Astrocyte of the spinal cord (primary cell): ENCODE data around the gene CP.

ENCODE experiments used
- DNase-seq: peaks from one replicate; pipeline ENCODE4 v3.0.0; 2011; ENCODE audit warnings: low read depth, low spot score
- H3K4me3 ChIP-seq: 2 replicates; pipeline ENCODE4 v1.5.1; 2011; ENCODE audit warnings: low read depth, mild to moderate bottlenecking, low read length, moderate library complexity
- in situ Hi-C: cut with HindIII; loops from 2 replicates; pipeline ENCODE4 v1.10.0; 2017; ENCODE audit warnings: low sequenced_read_pairs
- TF ChIP-seq, protein P1 (sequence below): IDR thresholded peaks from 2 replicates; pipeline ENCODE4 v1.5.1; 2012; ENCODE audit warnings: low read depth, mild to moderate bottlenecking, low read length, inconsistent platforms

Gene CP

DNA sequence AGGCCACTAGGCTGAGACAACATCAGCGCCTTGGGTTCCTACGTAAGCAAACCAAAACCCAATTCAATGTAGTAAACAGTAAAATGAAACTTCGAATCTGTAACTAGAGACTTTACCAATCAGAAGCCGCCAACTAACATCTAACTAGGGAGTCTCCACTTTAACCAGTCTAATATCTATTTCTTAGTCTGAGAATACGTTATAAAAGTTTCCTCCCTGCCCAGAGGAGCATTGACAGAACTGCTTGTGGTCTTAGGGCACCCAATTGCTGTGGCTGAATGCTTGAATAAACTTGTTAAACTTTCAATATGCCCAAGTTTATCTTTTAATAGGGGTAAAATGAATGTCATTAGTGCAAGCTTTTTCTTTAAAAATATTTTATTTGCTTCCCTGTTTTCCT lies 4.3 kb downstream of the CP start:
- H3K4me3 ChIP-seq, result no peak overlapping the region
- no peak for DNase-seq
- in situ Hi-C loops, result no loop called here
- TF ChIP-seq, protein P1, sequence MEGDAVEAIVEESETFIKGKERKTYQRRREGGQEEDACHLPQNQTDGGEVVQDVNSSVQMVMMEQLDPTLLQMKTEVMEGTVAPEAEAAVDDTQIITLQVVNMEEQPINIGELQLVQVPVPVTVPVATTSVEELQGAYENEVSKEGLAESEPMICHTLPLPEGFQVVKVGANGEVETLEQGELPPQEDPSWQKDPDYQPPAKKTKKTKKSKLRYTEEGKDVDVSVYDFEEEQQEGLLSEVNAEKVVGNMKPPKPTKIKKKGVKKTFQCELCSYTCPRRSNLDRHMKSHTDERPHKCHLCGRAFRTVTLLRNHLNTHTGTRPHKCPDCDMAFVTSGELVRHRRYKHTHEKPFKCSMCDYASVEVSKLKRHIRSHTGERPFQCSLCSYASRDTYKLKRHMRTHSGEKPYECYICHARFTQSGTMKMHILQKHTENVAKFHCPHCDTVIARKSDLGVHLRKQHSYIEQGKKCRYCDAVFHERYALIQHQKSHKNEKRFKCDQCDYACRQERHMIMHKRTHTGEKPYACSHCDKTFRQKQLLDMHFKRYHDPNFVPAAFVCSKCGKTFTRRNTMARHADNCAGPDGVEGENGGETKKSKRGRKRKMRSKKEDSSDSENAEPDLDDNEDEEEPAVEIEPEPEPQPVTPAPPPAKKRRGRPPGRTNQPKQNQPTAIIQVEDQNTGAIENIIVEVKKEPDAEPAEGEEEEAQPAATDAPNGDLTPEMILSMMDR, result no peak

GRCh38 chr3:149216193-149216869 lies 5.3 kb downstream of the CP start:
- in situ Hi-C loops, result no loop called here
- TF ChIP-seq, protein P1, result no peak
- no peak for DNase-seq
- H3K4me3 ChIP-seq, result no peak overlapping the region

- in situ Hi-C loops, result no loop called here
- TF ChIP-seq, protein P1, result no peak
- no peak for DNase-seq
- H3K4me3 ChIP-seq, result no peak overlapping the region
Observed at GRCh38 chr3:149215515-149215914, 6.1 kb downstream of the CP start.

DNA sequence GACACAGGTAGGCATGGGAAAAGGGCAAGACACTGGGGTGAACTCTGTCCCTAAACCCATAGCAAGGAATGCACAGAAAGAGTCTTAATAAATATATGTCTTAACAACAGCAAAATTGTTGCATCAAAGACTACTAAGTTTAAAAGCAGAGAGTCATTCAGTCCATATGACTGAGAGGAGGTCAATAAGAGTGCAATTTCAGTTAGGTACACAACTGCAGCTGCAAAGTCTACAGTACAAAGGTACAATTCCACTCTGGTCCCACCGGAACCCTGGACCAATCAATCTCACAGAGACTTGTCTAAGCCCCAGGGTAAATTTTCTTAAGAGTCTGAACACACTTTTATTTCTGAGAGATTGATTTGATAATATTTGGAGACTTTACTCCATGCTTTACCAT lies 6.9 kb downstream of the CP start:
- TF ChIP-seq, protein P1, result no peak
- DNase-seq, result no peak
- in situ Hi-C loops, result no loop called here
- no peak overlapping the region for H3K4me3 ChIP-seq

DNA sequence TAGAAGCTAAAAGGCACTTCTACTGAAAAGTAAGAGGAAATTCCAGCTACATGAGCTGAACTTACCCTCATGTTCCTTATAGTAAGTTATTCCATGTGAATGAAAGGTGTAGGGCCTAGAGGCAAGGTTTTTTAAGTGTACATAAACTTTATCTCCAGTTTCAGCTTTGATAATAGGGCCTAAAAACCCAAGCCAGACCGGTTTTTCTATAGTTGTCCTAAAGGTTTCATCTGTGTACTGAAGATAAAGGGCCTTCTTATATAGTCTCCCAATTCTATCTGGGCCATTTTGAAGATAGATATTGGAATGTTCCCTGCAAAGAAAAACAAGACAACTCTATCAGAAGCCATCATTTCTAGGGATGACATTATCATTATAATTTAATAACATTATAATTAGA lies 9.2 kb downstream of the CP start:
- in situ Hi-C loops, result no loop called here
- DNase-seq, result no peak
- TF ChIP-seq, protein P1, result no peak
- H3K4me3 ChIP-seq, result no peak overlapping the region

DNA sequence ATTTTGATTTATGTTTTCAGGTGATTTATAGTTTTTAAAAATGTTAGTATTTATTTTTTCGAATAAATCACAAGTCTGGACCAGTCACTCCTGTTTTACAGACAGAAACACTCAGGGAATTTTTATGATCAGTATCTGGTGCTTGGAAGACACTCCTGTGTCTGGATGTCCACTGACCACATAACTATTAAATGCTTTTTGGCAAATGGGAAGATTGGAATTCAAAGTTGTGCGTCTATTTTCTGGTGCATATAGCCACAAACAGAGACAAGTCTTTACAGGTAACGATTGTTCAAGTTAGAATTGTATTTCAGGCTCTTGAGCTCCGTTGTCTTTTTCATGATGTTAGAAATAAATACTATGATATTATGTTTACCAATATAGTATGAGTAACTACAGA lies 12.2 kb downstream of the CP start:
- TF ChIP-seq, protein P1, result no peak
- DNase-seq, result no peak
- in situ Hi-C loops, result no loop called here
- no peak overlapping the region for H3K4me3 ChIP-seq

GRCh38 chr3:149207475-149207874 lies 14.2 kb downstream of the CP start:
- no peak overlapping the region for H3K4me3 ChIP-seq
- TF ChIP-seq, protein P1, result no peak
- DNase-seq, result no peak
- in situ Hi-C loops, result no loop called here
